Measurements from ENCODE around the gene CAMK2A.

The CAMK2A gene

GRCh38 chr5:150313921-150314716 is 24.5 kb upstream of the CAMK2A start:
- no peak for DNase-seq

- no peak for DNase-seq
Measured at GRCh38 chr5:150313501-150313900, 23.9 kb upstream of the CAMK2A start.

GRCh38 chr5:150312518-150312917 is 22.9 kb upstream of the CAMK2A start:
- no peak for DNase-seq

- DNase-seq = no peak
Measured at GRCh38 chr5:150311015-150311692, 21.6 kb upstream of the CAMK2A start.

GRCh38 chr5:150310246-150310645 is 20.7 kb upstream of the CAMK2A start:
- DNase-seq = no peak

GRCh38 chr5:150309886-150310239 is 20.3 kb upstream of the CAMK2A start:
- DNase-seq = no peak

GRCh38 chr5:150309101-150309885 is 19.7 kb upstream of the CAMK2A start:
- DNase-seq = no peak

- DNase-seq = no peak
Measured at GRCh38 chr5:150307617-150308426, 18.2 kb upstream of the CAMK2A start.

- DNase-seq = no peak
Measured at GRCh38 chr5:150306775-150307174, 17.2 kb upstream of the CAMK2A start.

GRCh38 chr5:150305557-150305956 is 16.0 kb upstream of the CAMK2A start:
- DNase-seq = no peak

GRCh38 chr5:150305095-150305494 is 15.5 kb upstream of the CAMK2A start:
- DNase-seq = no peak

GRCh38 chr5:150304481-150305081 is 15.0 kb upstream of the CAMK2A start:
- DNase-seq = no peak

GRCh38 chr5:150303660-150304386 is 14.2 kb upstream of the CAMK2A start:
- DNase-seq = no peak

GRCh38 chr5:150303070-150303615 is 13.6 kb upstream of the CAMK2A start:
- DNase-seq = no peak

GRCh38 chr5:150302301-150303069 is 12.9 kb upstream of the CAMK2A start, which contains the start of gene ARSI:
Gene ARSI (minus strand): TSS chr5:150302905. CDS start chr5:150302373, 532 bp downstream.
- DNase-seq = no peak

GRCh38 chr5:150301901-150302300 is 12.3 kb upstream of the CAMK2A start:
- no peak for DNase-seq

- no peak for DNase-seq
Measured at GRCh38 chr5:150301170-150301505, 11.6 kb upstream of the CAMK2A start.

- DNase-seq = no peak
Measured at GRCh38 chr5:150300496-150301169, 11.1 kb upstream of the CAMK2A start.

- no peak for DNase-seq
Measured at GRCh38 chr5:150299571-150300327, 10.2 kb upstream of the CAMK2A start.

Data from activated CD4-positive, CD25-positive, alpha-beta regulatory T cell (primary cell).